Activated T-helper 17 cell treated with anti-CD3 and anti-CD28 coated beads, Interleukin-2, amount 50 U/mL, for 72 hours (primary cell): ENCODE results near the gene PRKCA. TPM values are rescaled to one million over a fixed set of nuclear protein-coding genes. Genes with fewer than 3 reads are reported as not detected.

ENCODE experiments used
- ATAC-seq: fragments of 150-1000 bp; cut with Tn5 transposase; replicated peaks from 2 replicates; pipeline ENCODE4 v1.10.0; 2021; ENCODE audit warnings: mild to moderate bottlenecking, moderate library complexity
- H3K27ac Mint-ChIP-seq: one replicate; pipeline ENCODE4 v1.8.0; 2022; ENCODE audit warnings: mixed read lengths
- H3K27me3 Mint-ChIP-seq: one replicate; pipeline ENCODE4 v1.8.0; 2022; ENCODE audit warnings: mixed read lengths
- H3K36me3 Mint-ChIP-seq: one replicate; pipeline ENCODE4 v1.8.0; 2022; ENCODE audit warnings: low read depth, mild to moderate bottlenecking, mixed read lengths
- H3K4me1 Mint-ChIP-seq: one replicate; pipeline ENCODE4 v1.8.0; 2022; ENCODE audit warnings: mixed read lengths
- H3K4me3 Mint-ChIP-seq: one replicate; pipeline ENCODE4 v1.8.0; 2022; ENCODE audit warnings: mild to moderate bottlenecking, mixed read lengths
- H3K9me3 Mint-ChIP-seq: one replicate; pipeline ENCODE4 v1.8.0; 2022; ENCODE audit warnings: mixed read lengths
- total RNA-seq, 2 donors: library from RNA; stranded (reverse); gene quantifications; one replicate each; pipeline ENCODE4 v1.2.3, GENCODE V29; 2022

PRKCA gene
- total RNA-seq, 2 donors from 2014 or later: 58.2 to 86.0 TPM

GRCh38 chr17:66643815-66644710 lies 341.6 kb downstream of the PRKCA start:
- no peaks in the 10 kb centered on the region for H3K27me3 Mint-ChIP-seq
- H3K4me1 Mint-ChIP-seq: peaks cover 4% of the 10 kb centered on the region
- H3K4me3 Mint-ChIP-seq: no peak overlapping the region
- H3K27ac Mint-ChIP-seq: no peak overlapping the region
- peaks cover 66% of the 10 kb centered on the region for H3K36me3 Mint-ChIP-seq
- H3K9me3 Mint-ChIP-seq: no peaks in the 10 kb centered on the region
- no peak for ATAC-seq

- Mint-ChIP-seq H3K27me3 (no peaks in the 10 kb centered on the region), H3K4me3 (no peak overlapping the region), H3K9me3 (no peaks in the 10 kb centered on the region)
Measured at GRCh38 chr17:66645259-66645658, 342.8 kb downstream of the PRKCA start.

GRCh38 chr17:66647391-66647983 lies 345.1 kb downstream of the PRKCA start:
- H3K4me3 Mint-ChIP-seq: no peak overlapping the region
- no peaks in the 10 kb centered on the region for H3K27me3 Mint-ChIP-seq
- no peaks in the 10 kb centered on the region for H3K9me3 Mint-ChIP-seq
- ATAC-seq: no peak
- peaks cover 4% of the 10 kb centered on the region for H3K4me1 Mint-ChIP-seq
- H3K27ac Mint-ChIP-seq: no peak overlapping the region
- peaks cover 68% of the 10 kb centered on the region for H3K36me3 Mint-ChIP-seq

More at GRCh38 chr17:66645259-66645658, 342.8 kb downstream of the PRKCA start:
- no peak for ATAC-seq
- peaks cover 4% of the 10 kb centered on the region for H3K4me1 Mint-ChIP-seq
- H3K27ac Mint-ChIP-seq: no peak overlapping the region
- H3K36me3 Mint-ChIP-seq: peaks cover 75% of the 10 kb centered on the region

GRCh38 chr17:66649818-66650543 lies 347.6 kb downstream of the PRKCA start:
- peak overlapping the region; percentile 35 for H3K4me3 Mint-ChIP-seq
- no peaks in the 10 kb centered on the region for H3K9me3 Mint-ChIP-seq
- H3K27me3 Mint-ChIP-seq: no peaks in the 10 kb centered on the region
- H3K27ac Mint-ChIP-seq: peak overlapping the region; percentile 71
- peak; percentile 23 for ATAC-seq
- H3K4me1 Mint-ChIP-seq: peaks cover 16% of the 10 kb centered on the region
- H3K36me3 Mint-ChIP-seq: peaks cover 74% of the 10 kb centered on the region

- H3K36me3 Mint-ChIP-seq: peaks cover 74% of the 10 kb centered on the region
Measured at GRCh38 chr17:66650544-66650877, 348.1 kb downstream of the PRKCA start.

GRCh38 chr17:66652840-66653507 lies 350.6 kb downstream of the PRKCA start:
- ATAC-seq: peak; percentile 60
- Mint-ChIP-seq H3K36me3 (peaks cover 79% of the 10 kb centered on the region), H3K4me1 (peaks cover 40% of the 10 kb centered on the region), H3K9me3 (peaks cover 3% of the 10 kb centered on the region), H3K27me3 (no peaks in the 10 kb centered on the region), H3K27ac (peak overlapping the region; percentile 63), H3K4me3 (no peak overlapping the region)

More at GRCh38 chr17:66650544-66650877, 348.1 kb downstream of the PRKCA start:
- peaks cover 21% of the 10 kb centered on the region for H3K4me1 Mint-ChIP-seq
- H3K27ac Mint-ChIP-seq: peak overlapping the region; percentile 71
- H3K27me3 Mint-ChIP-seq: no peaks in the 10 kb centered on the region
- H3K4me3 Mint-ChIP-seq: peak overlapping the region; percentile 35
- no peak for ATAC-seq
- no peaks in the 10 kb centered on the region for H3K9me3 Mint-ChIP-seq

- Mint-ChIP-seq H3K4me1 (peaks cover 41% of the 10 kb centered on the region), H3K27me3 (no peaks in the 10 kb centered on the region), H3K27ac (no peak overlapping the region), H3K4me3 (no peak overlapping the region), H3K36me3 (peaks cover 87% of the 10 kb centered on the region), H3K9me3 (peaks cover 3% of the 10 kb centered on the region)
- ATAC-seq: no peak
Measured at GRCh38 chr17:66654106-66654740, 351.8 kb downstream of the PRKCA start.

GRCh38 chr17:66654764-66655163 lies 352.4 kb downstream of the PRKCA start:
- H3K36me3 Mint-ChIP-seq: peaks cover 84% of the 10 kb centered on the region

GRCh38 chr17:66655461-66655860 lies 353.0 kb downstream of the PRKCA start:
- peak; percentile 40 for ATAC-seq
- H3K4me3 Mint-ChIP-seq: peak overlapping the region; percentile 62
- H3K4me1 Mint-ChIP-seq: peaks cover 41% of the 10 kb centered on the region
- peak overlapping the region; percentile 79 for H3K27ac Mint-ChIP-seq
- H3K27me3 Mint-ChIP-seq: no peaks in the 10 kb centered on the region
- H3K9me3 Mint-ChIP-seq: peaks cover 3% of the 10 kb centered on the region
- peaks cover 80% of the 10 kb centered on the region for H3K36me3 Mint-ChIP-seq

More at GRCh38 chr17:66654764-66655163, 352.4 kb downstream of the PRKCA start:
- Mint-ChIP-seq H3K4me3 (peak overlapping the region; percentile 62), H3K9me3 (peaks cover 3% of the 10 kb centered on the region), H3K4me1 (peaks cover 41% of the 10 kb centered on the region), H3K27me3 (no peaks in the 10 kb centered on the region), H3K27ac (peak overlapping the region; percentile 79)
- ATAC-seq: no peak

- Mint-ChIP-seq H3K4me1 (peaks cover 40% of the 10 kb centered on the region), H3K9me3 (peaks cover 3% of the 10 kb centered on the region), H3K36me3 (peaks cover 76% of the 10 kb centered on the region), H3K27ac (peak overlapping the region; percentile 79), H3K4me3 (peak overlapping the region; percentile 62), H3K27me3 (no peaks in the 10 kb centered on the region)
- ATAC-seq: peak; percentile 96
Measured at GRCh38 chr17:66655861-66656260, 353.4 kb downstream of the PRKCA start.

- Mint-ChIP-seq H3K9me3 (peaks cover 3% of the 10 kb centered on the region), H3K36me3 (peaks cover 41% of the 10 kb centered on the region), H3K27ac (peak overlapping the region; percentile 79), H3K4me1 (peaks cover 43% of the 10 kb centered on the region), H3K4me3 (peak overlapping the region; percentile 17), H3K27me3 (no peaks in the 10 kb centered on the region)
- peak; percentile 66 for ATAC-seq
Measured at GRCh38 chr17:66661411-66662256, 359.2 kb downstream of the PRKCA start.

- Mint-ChIP-seq H3K27ac (peak overlapping the region; percentile 79), H3K27me3 (no peaks in the 10 kb centered on the region), H3K4me3 (no peak overlapping the region), H3K36me3 (peaks cover 37% of the 10 kb centered on the region), H3K4me1 (peaks cover 49% of the 10 kb centered on the region), H3K9me3 (peaks cover 3% of the 10 kb centered on the region)
- ATAC-seq: no peak
Measured at GRCh38 chr17:66662496-66662895, 360.1 kb downstream of the PRKCA start.

GRCh38 chr17:66663041-66663606 lies 360.7 kb downstream of the PRKCA start:
- peak overlapping the region; percentile 79 for H3K27ac Mint-ChIP-seq
- H3K36me3 Mint-ChIP-seq: peaks cover 37% of the 10 kb centered on the region
- no peaks in the 10 kb centered on the region for H3K9me3 Mint-ChIP-seq
- no peak for ATAC-seq
- peaks cover 49% of the 10 kb centered on the region for H3K4me1 Mint-ChIP-seq
- no peak overlapping the region for H3K4me3 Mint-ChIP-seq
- no peaks in the 10 kb centered on the region for H3K27me3 Mint-ChIP-seq
